AG09309 (cell line): ENCODE results near the gene RSPH1.

ENCODE experiments used
- DNase-seq: peaks from one replicate; pipeline ENCODE4 v3.0.0-alpha.2; 2010; ENCODE audit warnings: low read depth
- H3K4me3 ChIP-seq: 2 replicates; pipeline ENCODE4 v1.5.1; 2011; ENCODE audit warnings: mild to moderate bottlenecking, low read depth, low read length, moderate library complexity; ENCODE audit not compliant: control insufficient read depth
- CTCF ChIP-seq: IDR thresholded peaks from 2 replicates; pipeline ENCODE4 v1.5.1; 2011; ENCODE audit warnings: mild to moderate bottlenecking, low read depth, low read length, inconsistent platforms; ENCODE audit not compliant: insufficient read depth, control insufficient read depth; ENCODE audit errors: missing control alignments

Gene RSPH1

GRCh38 chr21:42532466-42533181 is 36.6 kb upstream of the RSPH1 start:
- TF ChIP-seq CTCF = no peak
- H3K4me3 ChIP-seq = no peak overlapping the region
- no peak for DNase-seq

- TF ChIP-seq CTCF = no peak
These were observed 35.7 kb upstream of the RSPH1 start for GRCh38 chr21:42531771-42532170.

GRCh38 chr21:42530167-42530518 is 34.1 kb upstream of the RSPH1 start:
- TF ChIP-seq CTCF = no peak
- H3K4me3 ChIP-seq = no peak overlapping the region
- DNase-seq = no peak

More at GRCh38 chr21:42531771-42532170, 35.7 kb upstream of the RSPH1 start:
- no peak for DNase-seq
- no peak overlapping the region for H3K4me3 ChIP-seq

DNA sequence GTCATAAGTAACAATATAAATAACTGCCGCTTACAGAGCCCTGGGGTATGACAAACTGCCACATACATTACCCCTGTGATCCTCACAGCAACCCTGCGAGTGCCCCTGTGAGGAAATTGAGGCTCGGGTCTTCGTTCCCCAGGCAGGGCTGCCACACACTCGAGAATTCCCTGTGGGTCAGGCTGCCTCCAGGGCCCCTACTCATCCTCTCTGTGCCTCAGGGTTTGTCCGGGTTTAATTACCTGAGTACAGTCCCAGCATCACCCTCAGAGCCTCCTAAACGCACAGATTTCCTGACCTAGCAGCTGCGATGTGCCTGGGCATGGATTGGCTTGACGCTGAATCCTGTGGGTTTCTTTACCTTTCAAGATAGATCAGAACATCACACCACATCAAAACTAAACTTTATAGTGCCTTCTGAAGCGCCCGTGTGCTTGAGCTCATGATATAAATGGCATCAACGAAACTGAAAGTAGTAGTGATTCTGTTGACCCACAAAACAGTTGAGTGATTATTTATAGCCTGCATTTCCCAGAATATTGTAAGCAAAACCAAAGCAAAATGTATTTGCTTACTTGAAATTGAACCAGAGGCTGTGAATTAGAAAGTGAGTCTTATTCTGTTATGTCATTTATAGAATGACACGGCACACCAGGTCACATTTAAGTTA is 31.6 kb upstream of the RSPH1 start:
- no peak overlapping the region for H3K4me3 ChIP-seq
- no peak for DNase-seq

GRCh38 chr21:42527127-42527488 is 31.1 kb upstream of the RSPH1 start:
- no peak for TF ChIP-seq CTCF

More for the DNA sequence above, 31.6 kb upstream of the RSPH1 start:
- TF ChIP-seq CTCF = no peak

GRCh38 chr21:42526379-42526727 is 30.3 kb upstream of the RSPH1 start:
- H3K4me3 ChIP-seq = no peak overlapping the region
- TF ChIP-seq CTCF = no peak
- DNase-seq = no peak

More at GRCh38 chr21:42527127-42527488, 31.1 kb upstream of the RSPH1 start:
- DNase-seq = no peak
- H3K4me3 ChIP-seq = no peak overlapping the region
